SK-N-SH treated with all-trans-retinoic acid at 6 μM for 48 hours (cell line): Measurements from ENCODE around the gene BOLA3.

ENCODE experiments used
- OSR1 ChIP-seq: fragments of 250-450 bp; sonication (Bioruptor Pico); IDR thresholded peaks from 2 replicates; pipeline ENCODE4 v1.8.0; 2022; ENCODE audit warnings: moderate library complexity, mild to moderate bottlenecking, inconsistent platforms
- TSHZ2 ChIP-seq: fragments of 250-450 bp; sonication (Bioruptor Pico); IDR thresholded peaks from 2 replicates; pipeline ENCODE4 v1.5.0; 2020; ENCODE audit warnings: mild to moderate bottlenecking, moderate library complexity
- ZFP3 ChIP-seq: fragments of 250-450 bp; sonication (Bioruptor Pico); IDR thresholded peaks from 2 replicates; pipeline ENCODE4 v1.5.0; 2020; ENCODE audit warnings: mild to moderate bottlenecking, moderate library complexity
- ZNF565 ChIP-seq: fragments of 450-650 bp; formaldehyde crosslinking; conservative IDR thresholded peaks from 2 replicates; pipeline ENCODE4 v1.5.0; 2020; ENCODE audit warnings: low read depth, mild to moderate bottlenecking, moderate library complexity

GRCh38 chr2:74138600-74139323 is 8.9 kb downstream of the BOLA3 start:
- TF ChIP-seq OSR1 (CRISPR knock-in tag) (no peak), ZFP3 (CRISPR knock-in tag) (no peak), TSHZ2 (no peak), ZNF565 (CRISPR knock-in tag) (no peak)
